ENCODE measurements around the gene CD79B. TPM values are rescaled to one million over a fixed set of nuclear protein-coding genes. Genes with fewer than 3 reads are reported as not detected.

The CD79B gene
- total and polyA plus RNA-seq, 2 of the 13 experiments (the other 11 are each of a cell fraction or from before 2014, with no cell fraction given): not detected

Small RNA genes lying within 50 kb of the gene (small RNA-seq; reads per million reads assigned to genes)
- gene AC040958.1 (ENCODE audit: insufficient read depth in 2 of 3, insufficient read length in 3 of 3, low read depth in 2 of 3, low replicate concordance in 1 of 3): 0 reads per million in 3 experiments
- gene AC127029.1 (ENCODE audit: insufficient read depth in 2 of 3, insufficient read length in 3 of 3, low read depth in 2 of 3, low replicate concordance in 1 of 3): 0 reads per million in 3 experiments
- 0 reads per million in 3 experiments for gene GH1 (ENCODE audit: insufficient read depth in 2 of 3, insufficient read length in 3 of 3, low read depth in 2 of 3, low replicate concordance in 1 of 3)

Other genes with a start within 250 kb of the CD79B start
- gene LIMD2, start 232.2 kb downstream of the CD79B start, total RNA-seq (2016; rRNA removed; fragmentation: Illumina TruSeq; extraction: Trizol): 6.9 and 9.0 TPM in 2 replicates
- 20.8 and 26.5 TPM in 2 replicates for gene LIMD2, start 232.2 kb downstream of the CD79B start, polyA plus RNA-seq (2011; rRNA removed)
- gene STRADA, start 190.5 kb downstream of the CD79B start, total RNA-seq (2016; rRNA removed; fragmentation: Illumina TruSeq; extraction: Trizol): 16.1 and 17.9 TPM in 2 replicates
- 17.3 and 17.6 TPM in 2 replicates for gene STRADA, start 190.5 kb downstream of the CD79B start, polyA plus RNA-seq (2011; rRNA removed)
- gene CCDC47, start 158.7 kb downstream of the CD79B start, total RNA-seq (2016; rRNA removed; fragmentation: Illumina TruSeq; extraction: Trizol): 61.6 and 99.5 TPM in 2 replicates
- gene CCDC47, start 158.7 kb downstream of the CD79B start, polyA plus RNA-seq (2011; rRNA removed): 54.4 and 59.3 TPM in 2 replicates
- gene DDX42, start 158.2 kb downstream of the CD79B start, total RNA-seq (2016; rRNA removed; fragmentation: Illumina TruSeq; extraction: Trizol): 81.5 and 87.2 TPM in 2 replicates
- 92.9 and 104 TPM in 2 replicates for gene DDX42, start 158.2 kb downstream of the CD79B start, polyA plus RNA-seq (2011; rRNA removed)
- 35.3 and 81.4 TPM in 2 replicates for gene PSMC5, start 104.9 kb downstream of the CD79B start, total RNA-seq (2016; rRNA removed; fragmentation: Illumina TruSeq; extraction: Trizol)
- gene PSMC5, start 104.9 kb downstream of the CD79B start, polyA plus RNA-seq (2011; rRNA removed): 109 and 128 TPM in 2 replicates
- 55.8 and 64.2 TPM in 2 replicates for gene FTSJ3, start 104.7 kb downstream of the CD79B start, total RNA-seq (2016; rRNA removed; fragmentation: Illumina TruSeq; extraction: Trizol)
- 26.0 and 33.3 TPM in 2 replicates for gene FTSJ3, start 104.7 kb downstream of the CD79B start, polyA plus RNA-seq (2011; rRNA removed)
- gene SMARCD2, start 89.6 kb downstream of the CD79B start, total RNA-seq (2016; rRNA removed; fragmentation: Illumina TruSeq; extraction: Trizol): 139 and 150 TPM in 2 replicates
- gene SMARCD2, start 89.6 kb downstream of the CD79B start, polyA plus RNA-seq (2011; rRNA removed): 122 and 128 TPM in 2 replicates
- gene CSH2, start 58.7 kb downstream of the CD79B start, total RNA-seq (2016; rRNA removed; fragmentation: Illumina TruSeq; extraction: Trizol): not detected in 2 replicates
- not detected in 2 replicates for gene CSH2, start 58.7 kb downstream of the CD79B start, polyA plus RNA-seq (2011; rRNA removed)
- gene GH2, start 50.4 kb downstream of the CD79B start, total RNA-seq (2016; rRNA removed; fragmentation: Illumina TruSeq; extraction: Trizol): not detected in 2 replicates
- gene GH2, start 50.4 kb downstream of the CD79B start, polyA plus RNA-seq (2011; rRNA removed): not detected in 2 replicates
- gene CSH1, start 35.8 kb downstream of the CD79B start, total RNA-seq (2016; rRNA removed; fragmentation: Illumina TruSeq; extraction: Trizol): not detected in 2 replicates
- not detected in 2 replicates for gene CSH1, start 35.8 kb downstream of the CD79B start, polyA plus RNA-seq (2011; rRNA removed)
- gene CSHL1, start 21.1 kb downstream of the CD79B start, total RNA-seq (2016; rRNA removed; fragmentation: Illumina TruSeq; extraction: Trizol): not detected in 2 replicates
- gene CSHL1, start 21.1 kb downstream of the CD79B start, polyA plus RNA-seq (2011; rRNA removed): not detected in 2 replicates
- not detected in 2 replicates for gene GH1, start 13.5 kb downstream of the CD79B start, total RNA-seq (2016; rRNA removed; fragmentation: Illumina TruSeq; extraction: Trizol)
- gene GH1, start 13.5 kb downstream of the CD79B start, polyA plus RNA-seq (2011; rRNA removed): not detected in 2 replicates
- gene SCN4A, start 40.6 kb upstream of the CD79B start, total RNA-seq (2016; rRNA removed; fragmentation: Illumina TruSeq; extraction: Trizol): 0.02 TPM in 1 of 2 replicates, not detected in the other
- gene SCN4A, start 40.6 kb upstream of the CD79B start, polyA plus RNA-seq (2011; rRNA removed): 0.03 and 0.04 TPM in 2 replicates
- 0.07 and 0.11 TPM in 2 replicates for gene PRR29, start 66.0 kb upstream of the CD79B start, total RNA-seq (2016; rRNA removed; fragmentation: Illumina TruSeq; extraction: Trizol)
- gene PRR29, start 66.0 kb upstream of the CD79B start, polyA plus RNA-seq (2011; rRNA removed): 0.08 and 0.20 TPM in 2 replicates
- 7.9 and 10.9 TPM in 2 replicates for gene ICAM2, start 88.3 kb upstream of the CD79B start, total RNA-seq (2016; rRNA removed; fragmentation: Illumina TruSeq; extraction: Trizol)
- 20.8 and 21.4 TPM in 2 replicates for gene ICAM2, start 88.3 kb upstream of the CD79B start, polyA plus RNA-seq (2011; rRNA removed)
- 4.1 and 6.0 TPM in 2 replicates for gene ERN1, start 197.8 kb upstream of the CD79B start, total RNA-seq (2016; rRNA removed; fragmentation: Illumina TruSeq; extraction: Trizol)
- 12.7 and 15.7 TPM in 2 replicates for gene ERN1, start 197.8 kb upstream of the CD79B start, polyA plus RNA-seq (2011; rRNA removed)